ENCODE data around the gene LLGL2. TPM values are rescaled to one million over a fixed set of nuclear protein-coding genes. Genes with fewer than 3 reads are reported as not detected.

LLGL2 gene
- total RNA-seq, 1 donor from 2014 or later, result 44.9 TPM

DNA sequence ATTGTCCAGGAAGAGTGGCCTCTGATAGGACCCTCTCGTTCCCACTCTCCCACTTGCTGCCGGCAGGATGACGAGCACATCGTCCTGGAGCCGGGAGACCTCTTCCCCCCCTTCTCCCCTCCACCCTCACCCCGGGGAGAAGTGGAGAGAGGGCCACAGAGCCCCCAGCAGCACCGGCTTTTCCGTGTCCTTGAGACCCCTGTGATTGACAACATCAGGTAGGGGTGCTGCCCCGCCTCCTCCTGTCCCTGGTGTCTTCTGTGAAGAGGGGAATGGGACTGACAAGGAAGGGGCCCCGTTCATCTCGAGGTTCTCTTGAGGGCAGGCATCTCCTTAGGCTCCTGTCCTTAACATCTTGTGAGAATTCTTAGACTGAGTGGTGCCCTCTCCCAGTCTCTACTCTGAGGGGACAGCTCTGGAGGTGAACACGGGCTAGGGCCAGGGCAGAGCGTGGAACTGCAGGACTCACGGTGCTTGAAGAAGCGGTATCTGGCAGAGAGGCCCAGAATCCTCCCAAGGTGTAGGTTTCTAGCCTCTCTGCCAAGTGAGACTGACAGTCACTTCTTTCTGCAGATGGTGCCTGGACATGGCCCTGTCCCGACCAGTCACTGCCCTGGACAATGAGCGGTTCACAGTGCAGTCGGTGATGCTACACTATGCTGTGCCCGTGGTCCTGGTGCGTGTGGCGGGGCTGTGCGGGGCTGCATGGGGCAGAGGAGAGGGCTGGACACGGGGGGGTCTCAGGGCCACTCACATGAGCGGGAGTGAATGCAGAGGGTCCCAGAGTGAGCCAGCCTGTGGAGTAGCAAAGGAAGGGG is 36.6 kb upstream of the LLGL2 start:
- TF ChIP-seq POLR2AphosphoS5 (IDR thresholded peaks at IDR 0.05; ENCODE audit: insufficient read depth in 1 of 2, low read depth in 1 of 2) (no peak), POLR2A (IDR thresholded peaks at IDR 0.05) (no peak)
- TF ChIP-seq, protein P1, sequence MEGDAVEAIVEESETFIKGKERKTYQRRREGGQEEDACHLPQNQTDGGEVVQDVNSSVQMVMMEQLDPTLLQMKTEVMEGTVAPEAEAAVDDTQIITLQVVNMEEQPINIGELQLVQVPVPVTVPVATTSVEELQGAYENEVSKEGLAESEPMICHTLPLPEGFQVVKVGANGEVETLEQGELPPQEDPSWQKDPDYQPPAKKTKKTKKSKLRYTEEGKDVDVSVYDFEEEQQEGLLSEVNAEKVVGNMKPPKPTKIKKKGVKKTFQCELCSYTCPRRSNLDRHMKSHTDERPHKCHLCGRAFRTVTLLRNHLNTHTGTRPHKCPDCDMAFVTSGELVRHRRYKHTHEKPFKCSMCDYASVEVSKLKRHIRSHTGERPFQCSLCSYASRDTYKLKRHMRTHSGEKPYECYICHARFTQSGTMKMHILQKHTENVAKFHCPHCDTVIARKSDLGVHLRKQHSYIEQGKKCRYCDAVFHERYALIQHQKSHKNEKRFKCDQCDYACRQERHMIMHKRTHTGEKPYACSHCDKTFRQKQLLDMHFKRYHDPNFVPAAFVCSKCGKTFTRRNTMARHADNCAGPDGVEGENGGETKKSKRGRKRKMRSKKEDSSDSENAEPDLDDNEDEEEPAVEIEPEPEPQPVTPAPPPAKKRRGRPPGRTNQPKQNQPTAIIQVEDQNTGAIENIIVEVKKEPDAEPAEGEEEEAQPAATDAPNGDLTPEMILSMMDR (IDR thresholded peaks at IDR 0.05), result no peak
- no peaks in the 10 kb centered on the region for H3K27me3 ChIP-seq
- no peaks in the 10 kb centered on the region for H3K4me1 ChIP-seq
- DNase-seq (ENCODE audit: extremely low spot score in 2 of 2), result no peak
- H3K4me3 ChIP-seq, result no peak overlapping the region
- peaks cover 0 to 27% of the 10 kb centered on the region in 2 donors for H3K36me3 ChIP-seq
- intact Hi-C loops (cut with DNase I), result no loop called here
- no peaks in the 10 kb centered on the region for H3K9me3 ChIP-seq
- no peak overlapping the region for H3K27ac ChIP-seq

DNA sequence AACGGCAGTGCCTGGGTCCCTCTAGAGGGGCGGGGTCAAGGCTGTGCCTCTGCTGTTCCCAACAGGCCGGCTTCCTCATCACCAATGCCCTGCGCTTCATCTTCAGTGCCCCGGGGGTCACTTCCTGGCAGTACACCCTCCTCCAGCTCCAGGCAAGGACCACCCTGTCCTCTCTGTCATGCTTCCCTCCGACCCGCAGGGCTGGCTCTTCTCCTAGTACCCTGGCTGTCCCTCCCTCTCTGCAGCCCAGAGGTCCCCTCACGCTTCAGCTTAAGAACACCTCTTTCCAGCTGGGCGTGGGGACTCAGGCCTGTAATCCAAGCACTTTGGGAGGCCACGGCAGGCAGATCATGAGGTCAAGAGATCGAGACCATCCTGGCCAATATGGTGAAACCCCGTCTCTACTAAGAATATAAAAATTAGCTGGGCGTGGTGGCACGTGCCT is 36.0 kb upstream of the LLGL2 start:
- peaks cover 0 to 32% of the 10 kb centered on the region in 2 donors for H3K36me3 ChIP-seq
- H3K4me1 ChIP-seq, result no peaks in the 10 kb centered on the region
- TF ChIP-seq POLR2A (IDR thresholded peaks at IDR 0.05), result no peak
- TF ChIP-seq, protein P1 (IDR thresholded peaks at IDR 0.05), result no peak
- DNase-seq (ENCODE audit: extremely low spot score in 2 of 2), result no peak
- no peak overlapping the region for H3K4me3 ChIP-seq
- intact Hi-C loops (cut with DNase I), result no loop called here
- no peaks in the 10 kb centered on the region for H3K9me3 ChIP-seq
- no peak overlapping the region for H3K27ac ChIP-seq
- H3K27me3 ChIP-seq, result no peaks in the 10 kb centered on the region

DNA sequence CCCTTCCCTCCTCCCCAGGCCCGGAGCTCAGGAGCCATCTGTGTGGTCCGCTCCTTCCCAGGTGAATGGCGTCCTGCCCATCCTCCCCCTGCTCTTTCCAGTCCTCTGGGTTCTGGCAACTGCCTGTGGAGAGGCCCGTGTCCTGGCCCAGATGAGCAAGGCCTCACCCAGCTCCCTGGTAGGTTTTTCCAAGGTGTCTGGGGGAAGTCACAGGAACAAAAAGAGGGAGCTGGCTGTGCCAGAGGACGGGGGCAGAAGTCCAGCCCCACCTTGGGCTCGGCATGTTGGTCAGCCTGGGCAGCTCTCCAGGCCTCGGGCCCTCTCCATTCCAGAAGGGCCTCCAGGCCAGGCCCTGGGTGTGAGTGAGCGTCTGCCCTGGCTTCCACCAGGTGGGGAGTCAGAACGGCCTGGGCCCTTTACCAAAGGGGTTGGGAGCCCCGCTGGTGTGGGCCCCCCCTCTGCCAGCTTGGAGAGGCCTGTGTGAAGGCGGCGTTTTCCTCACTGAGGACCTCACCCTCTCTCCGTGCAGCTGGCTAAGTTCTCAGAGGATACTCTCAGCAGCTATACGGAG is 35.2 kb upstream of the LLGL2 start:
- Histone ChIP-seq H3K4me1 (no peaks in the 10 kb centered on the region), H3K4me3 (no peak overlapping the region), H3K36me3 (peaks cover 0 to 39% of the 10 kb centered on the region in 2 donors), H3K9me3 (no peaks in the 10 kb centered on the region), H3K27ac (no peak overlapping the region), H3K27me3 (no peaks in the 10 kb centered on the region)
- DNase-seq (ENCODE audit: extremely low spot score in 2 of 2), result no peak
- intact Hi-C loops (cut with DNase I), result no loop called here
- no peak for TF ChIP-seq POLR2AphosphoS5 (IDR thresholded peaks at IDR 0.05; ENCODE audit: insufficient read depth in 1 of 2, low read depth in 1 of 2)
- TF ChIP-seq POLR2A (IDR thresholded peaks at IDR 0.05), result no peak

DNA sequence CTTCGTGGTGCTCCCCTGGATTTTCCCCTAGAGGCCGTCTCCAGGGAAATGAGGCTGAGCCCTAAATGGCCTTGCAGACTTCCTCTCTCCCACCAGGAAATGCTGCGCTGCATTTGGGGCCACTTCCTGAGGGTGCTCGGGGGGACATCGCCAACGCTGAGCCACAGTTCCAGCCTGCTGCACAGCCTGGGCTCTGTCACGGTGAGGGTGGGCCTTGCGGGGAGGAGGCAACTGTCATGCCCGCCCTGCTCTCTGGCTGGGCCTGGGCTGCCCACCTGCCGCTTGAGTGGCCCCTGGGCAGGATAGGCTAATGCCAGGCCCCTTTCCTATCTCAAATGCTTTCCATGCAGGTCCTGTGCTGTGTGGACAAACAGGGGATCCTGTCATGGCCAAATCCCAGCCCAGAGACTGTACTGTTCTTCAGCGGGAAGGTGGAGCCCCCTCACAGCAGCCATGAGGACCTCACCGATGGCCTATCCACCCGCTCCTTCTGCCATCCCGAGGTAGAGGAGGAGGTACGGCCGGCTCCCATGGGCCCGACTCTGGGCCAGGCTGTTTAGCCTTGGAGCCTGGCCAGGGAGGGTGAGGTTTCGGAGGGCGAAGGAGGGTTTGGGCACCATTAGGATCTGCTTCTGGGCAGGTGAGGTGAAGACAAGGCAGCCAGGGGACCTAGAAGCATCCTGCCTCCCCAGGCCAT is 34.4 kb upstream of the LLGL2 start:
- Histone ChIP-seq H3K27ac (no peak overlapping the region), H3K4me3 (no peak overlapping the region), H3K27me3 (no peaks in the 10 kb centered on the region), H3K36me3 (peaks cover 0 to 48% of the 10 kb centered on the region in 2 donors), H3K9me3 (no peaks in the 10 kb centered on the region), H3K4me1 (no peaks in the 10 kb centered on the region)
- DNase-seq (ENCODE audit: extremely low spot score in 2 of 2), result no peak
- intact Hi-C loops (cut with DNase I), result no loop called here
- TF ChIP-seq POLR2A (IDR thresholded peaks at IDR 0.05) (no peak), POLR2AphosphoS5 (IDR thresholded peaks at IDR 0.05; ENCODE audit: insufficient read depth in 1 of 2, low read depth in 1 of 2) (no peak)

DNA sequence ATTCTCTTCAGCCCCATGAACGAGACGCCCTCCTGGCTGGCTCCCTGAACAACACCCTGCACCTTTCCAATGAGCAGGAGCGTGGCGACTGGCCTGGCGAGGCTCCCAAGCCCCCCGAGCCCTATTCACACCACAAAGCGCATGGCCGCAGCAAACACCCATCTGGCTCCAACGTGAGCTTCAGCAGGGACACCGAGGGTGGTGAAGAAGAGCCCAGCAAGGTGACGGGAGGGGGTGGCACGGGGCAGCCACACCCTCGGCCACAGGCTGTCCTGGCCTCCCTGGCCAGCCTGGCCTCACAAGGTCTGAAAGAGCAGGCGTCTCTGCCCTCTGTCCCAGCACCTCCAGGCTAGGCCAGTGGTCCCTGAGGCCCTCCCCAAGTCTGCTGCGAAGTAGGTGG is 33.8 kb upstream of the LLGL2 start:
- no peak overlapping the region for H3K27ac ChIP-seq
- intact Hi-C loops (cut with DNase I), result no loop called here
- H3K4me3 ChIP-seq, result no peak overlapping the region
- no peaks in the 10 kb centered on the region for H3K9me3 ChIP-seq
- H3K27me3 ChIP-seq, result no peaks in the 10 kb centered on the region
- no peaks in the 10 kb centered on the region for H3K4me1 ChIP-seq
- TF ChIP-seq POLR2AphosphoS5 (IDR thresholded peaks at IDR 0.05; ENCODE audit: insufficient read depth in 1 of 2, low read depth in 1 of 2) (no peak), POLR2A (IDR thresholded peaks at IDR 0.05) (no peak)
- TF ChIP-seq, protein P1 (IDR thresholded peaks at IDR 0.05), result no peak
- H3K36me3 ChIP-seq, result peaks cover 0 to 54% of the 10 kb centered on the region in 2 donors
- no peak for DNase-seq (ENCODE audit: extremely low spot score in 2 of 2)

Data from vagina (tissue), 2 donors.